Endothelial cell of umbilical vein (primary cell): ENCODE results near the gene SPRY1. TPM values are rescaled to one million over a fixed set of nuclear protein-coding genes. Genes with fewer than 3 reads are reported as not detected.

ENCODE experiments used
- BruUV-seq: library from RNA; stranded (reverse); fragments of 400-500 nt; replicated peaks from 2 replicates; lab custom pipeline; 2021; lab: Mats Ljungman, UMichigan
- CTCF ChIA-PET: fragments of 300-600, 350-600 bp; sonication (Branson Sonifier 250); formaldehyde crosslinking; loops from one replicate; lab custom pipeline; 2021; ENCODE audit warnings: antibody characterized with exemption, inconsistent platforms; lab: Charles Lee
- POLR2A ChIA-PET: fragments of 300-600, 350-600 bp; sonication (Branson Sonifier 250); formaldehyde crosslinking; loops from one replicate; lab custom pipeline; 2021; ENCODE audit warnings: antibody characterized with exemption, inconsistent platforms; lab: Charles Lee
- DNase-seq: peaks from one replicate; pipeline ENCODE4 v3.0.0-alpha.2; 2011; ENCODE audit warnings: low read depth, low spot score
- FAIRE-seq: peaks from 2 replicates; lab custom pipeline; 2011; peaks lifted over from hg19 to GRCh38; lab: Jason Lieb, UNC
- H2AFZ ChIP-seq: 2 replicates; pipeline ENCODE4 v1.6.0; 2012; ENCODE audit warnings: low read depth, low read length, control low read depth, inconsistent platforms
- H3K27ac ChIP-seq: 2 replicates; pipeline ENCODE4 v1.5.1; 2011; ENCODE audit warnings: low read depth, mild to moderate bottlenecking, control low read depth, low read length, moderate library complexity; ENCODE audit not compliant: insufficient read depth
- H3K27me3 ChIP-seq, 2 experiments: 2 replicates each; pipeline versions ENCODE4 v1.6.0 to v1.6.1; 2011; ENCODE audit warnings: low read length in 2 of 2, mixed read lengths in 1 of 2; ENCODE audit not compliant: control insufficient read depth in 2 of 2, insufficient read depth in 2 of 2
- H3K36me3 ChIP-seq, 2 experiments: 2 replicates in 1 of 2; 3 replicates in 1 of 2; pipeline ENCODE4 v1.5.1; 2011; ENCODE audit warnings: low read length in 2 of 2, mild to moderate bottlenecking in 1 of 2, moderate library complexity in 1 of 2; ENCODE audit not compliant: control insufficient read depth in 2 of 2, insufficient read depth in 2 of 2; ENCODE audit errors: extremely low read depth in 1 of 2
- H3K4me1 ChIP-seq: 3 replicates; pipeline ENCODE4 v1.5.1; 2011; ENCODE audit warnings: mild to moderate bottlenecking, low read length; ENCODE audit not compliant: control insufficient read depth, insufficient read depth; ENCODE audit errors: extremely low read depth
- H3K4me2 ChIP-seq: 2 replicates; pipeline ENCODE4 v1.6.1; 2011; ENCODE audit warnings: low read length, control low read depth, mixed read lengths; ENCODE audit not compliant: insufficient read depth
- H3K4me3 ChIP-seq, 3 experiments: fragments of 200-600 bp in 1 of 3; sonication (generic), shearing (Covaris generic) in 1 of 3; replicated peaks in 1 of 3; 2 replicates each; pipeline ENCODE4 v1.5.1; 2011 to 2016; ENCODE audit warnings: control low read depth in 3 of 3, low read length in 3 of 3, mild to moderate bottlenecking in 2 of 3, inconsistent platforms in 1 of 3, low read depth in 1 of 3, moderate library complexity in 1 of 3; ENCODE audit not compliant: insufficient read depth in 1 of 3
- H3K79me2 ChIP-seq: 2 replicates; pipeline ENCODE4 v1.6.0; 2012; ENCODE audit warnings: low read length, inconsistent platforms; ENCODE audit not compliant: control insufficient read depth, insufficient read depth
- H3K9ac ChIP-seq: replicated peaks from 2 replicates; pipeline ENCODE3; 2011; ENCODE audit warnings: low read length, control low read depth; ENCODE audit not compliant: insufficient read depth; ENCODE audit errors: extremely low read depth
- H3K9me1 ChIP-seq: replicated peaks from 3 replicates; pipeline ENCODE4 v1.6.0; 2011; ENCODE audit warnings: mild to moderate bottlenecking, low read length; ENCODE audit not compliant: control insufficient read depth, insufficient read depth; ENCODE audit errors: extremely low read depth
- H3K9me3 ChIP-seq: replicated peaks from 2 replicates; pipeline ENCODE4 v1.5.1; 2012; ENCODE audit warnings: low read length, inconsistent platforms; ENCODE audit not compliant: control insufficient read depth, insufficient read depth
- H4K20me1 ChIP-seq: replicated peaks from 2 replicates; pipeline ENCODE3; 2011; ENCODE audit warnings: mild to moderate bottlenecking, low read length; ENCODE audit not compliant: control insufficient read depth, insufficient read depth; ENCODE audit errors: extremely low read depth
- CTCF ChIP-seq, 2 donors: IDR thresholded peaks; 1 replicate in 1 of 2; 2 replicates in 1 of 2; pipeline ENCODE4 v1.5.1; 2011; ENCODE audit warnings: low read length in 2 of 2, mild to moderate bottlenecking in 2 of 2, moderate library complexity in 2 of 2, control low read depth in 1 of 2, inconsistent platforms in 1 of 2, low read depth in 1 of 2; ENCODE audit not compliant: insufficient read depth in 1 of 2; ENCODE audit errors: extremely low read depth in 1 of 2
- EZH2 ChIP-seq: IDR thresholded peaks from 2 replicates; pipeline ENCODE4 v1.6.1; 2012; ENCODE audit warnings: borderline replicate concordance, low read depth, mild to moderate bottlenecking, moderate library complexity, low read length, inconsistent platforms; ENCODE audit not compliant: severe bottlenecking
- FOS ChIP-seq: IDR thresholded peaks from 2 replicates; pipeline ENCODE4 v1.6.1; 2011; ENCODE audit warnings: mild to moderate bottlenecking, low read length, moderate library complexity, borderline replicate concordance; ENCODE audit not compliant: insufficient read depth
- GATA2 ChIP-seq: IDR thresholded peaks from 2 replicates; pipeline ENCODE4 v1.7.0; 2011; ENCODE audit warnings: low read depth, mild to moderate bottlenecking, moderate library complexity, mixed read lengths, low read length; ENCODE audit not compliant: insufficient read length, insufficient read depth
- JUN ChIP-seq: IDR thresholded peaks from 2 replicates; pipeline ENCODE4 v1.6.1; 2011; ENCODE audit warnings: borderline replicate concordance, low read depth; ENCODE audit not compliant: insufficient read length, insufficient read depth
- MAX ChIP-seq: IDR thresholded peaks from 2 replicates; pipeline ENCODE4 v1.6.1; 2011; ENCODE audit not compliant: insufficient read depth, insufficient read length
- MYC ChIP-seq: IDR thresholded peaks from one replicate; pipeline ENCODE4 v1.6.1; 2011; ENCODE audit warnings: mild to moderate bottlenecking, low read depth, low read length
- POLR2A ChIP-seq: IDR thresholded peaks from 2 replicates; pipeline ENCODE4 v1.6.1; 2012; ENCODE audit warnings: low read depth, mild to moderate bottlenecking, control low read depth, low read length
- POLR2AphosphoS5 ChIP-seq: IDR thresholded peaks from 2 replicates; pipeline ENCODE4 v1.6.1; 2012; ENCODE audit warnings: low read depth, mild to moderate bottlenecking, control low read depth, low read length, moderate library complexity; ENCODE audit not compliant: insufficient read depth
- dilution Hi-C: fragments of 300-500 bp; cut with MboI; formaldehyde crosslinking; loops from one replicate; pipeline ENCODE4 v1.15.0; 2019; ENCODE audit warnings: low sequenced_read_pairs; ENCODE audit not compliant: extremely low pct_ligation_motif_present
- intact Hi-C: fragments of 100-400 bp; cut with micrococcal nuclease; formaldehyde crosslinking; loops from one replicate; pipeline ENCODE4 v1.10.0; 2022
- polyA plus RNA-seq, 4 experiments: library from polyadenylated mRNA; depleted of rRNA in 3 of 4; stranded (reverse) in 3 of 4; unstranded in 1 of 4; fragments of >200 nt; gene quantifications; 2 replicates each; pipeline versions ENCODE4 v1.2.1 to v1.2.3, GENCODE V29; 2011 to 2012; ENCODE audit warnings: missing spikeins in 1 of 4
- total RNA-seq: library from RNA; stranded (reverse); gene quantifications from 2 replicates; pipeline ENCODE4 v1.2.3, GENCODE V29; 2021

Gene SPRY1
- total and polyA plus RNA-seq, 2 donors (not counting 3 experiments of a cell fraction or from before 2014, with no cell fraction given), result 14.1 to 43.7 TPM

- Histone ChIP-seq H3K27ac (no peak overlapping the region), H3K79me2 (peaks cover 4% of the 10 kb centered on the region), H3K4me3 (no peak overlapping the region), H2AFZ (no peak overlapping the region), H4K20me1 (no peaks in the 10 kb centered on the region), H3K9ac (no peak overlapping the region), H3K4me2 (no peak overlapping the region), H3K27me3 (no peaks in the 10 kb centered on the region), H3K4me1 (no peaks in the 10 kb centered on the region), H3K36me3 (peaks cover 5 to 8% of the 10 kb centered on the region in 2 experiments), H3K9me1 (no peaks in the 10 kb centered on the region), H3K9me3 (no peaks in the 10 kb centered on the region)
- no peak for TF ChIP-seq JUN
- POLR2A ChIA-PET, result no interaction called here
- CTCF ChIA-PET, result interaction anchor here (0.9 to 1.4 kb wide), 2 partner anchors 11 to 158 kb away, joined by 3 to 4 read pairs; no protein-coding TSS in a partner anchor
- intact Hi-C loops (no loop called here), dilution Hi-C loops (no loop called here)
- no TSS peak for BruUV-seq
- FAIRE-seq, result no peak
- no peak for DNase-seq
Observed at GRCh38 chr4:123406872-123407271, 10.3 kb downstream of the SPRY1 start.

GRCh38 chr4:123408471-123409084 is 12.0 kb downstream of the SPRY1 start:
- no peaks in the 10 kb centered on the region for H3K27me3 ChIP-seq
- BruUV-seq, result no TSS peak
- H2AFZ ChIP-seq, result no peak overlapping the region
- dilution Hi-C loops, result no loop called here
- no peaks in the 10 kb centered on the region for H3K9me1 ChIP-seq
- H3K4me2 ChIP-seq, result no peak overlapping the region
- no peaks in the 10 kb centered on the region for H3K79me2 ChIP-seq
- intact Hi-C loops, result no loop called here
- no peak for DNase-seq
- ChIA-PET POLR2A (no interaction called here), CTCF (interaction anchor here (1.5 to 1.6 kb wide), 2 partner anchors 156 to 281 kb away, joined by 5 to 6 read pairs; no protein-coding TSS in a partner anchor)
- H3K9me3 ChIP-seq, result no peaks in the 10 kb centered on the region
- TF ChIP-seq EZH2 (no peak), POLR2AphosphoS5 (no peak), MAX (no peak), GATA2 (no peak), POLR2A (no peak), MYC (no peak), FOS (no peak), JUN (no peak), CTCF (IDR thresholded peaks at IDR 0.05; ENCODE audit: extremely low read depth in 1 of 2, insufficient read depth in 1 of 2, low read depth in 1 of 2, low read length in 2 of 2) (no peak)
- no peak for FAIRE-seq
- H3K27ac ChIP-seq, result no peak overlapping the region
- no peaks in the 10 kb centered on the region for H3K4me1 ChIP-seq
- H3K9ac ChIP-seq, result no peak overlapping the region
- no peaks in the 10 kb centered on the region for H3K36me3 ChIP-seq
- H4K20me1 ChIP-seq, result no peaks in the 10 kb centered on the region
- H3K4me3 ChIP-seq, result no peak overlapping the region
